GM18907 (cell line): ENCODE results near the gene AFF3.

Experiments
- ATAC-seq: cut with Tn5 transposase; IDR thresholded peaks from one replicate; pipeline ENCODE4 v1.9.1; 2021; ENCODE audit warnings: mild to moderate bottlenecking, moderate library complexity; ENCODE audit not compliant: unreplicated experiment

Gene AFF3

DNA sequence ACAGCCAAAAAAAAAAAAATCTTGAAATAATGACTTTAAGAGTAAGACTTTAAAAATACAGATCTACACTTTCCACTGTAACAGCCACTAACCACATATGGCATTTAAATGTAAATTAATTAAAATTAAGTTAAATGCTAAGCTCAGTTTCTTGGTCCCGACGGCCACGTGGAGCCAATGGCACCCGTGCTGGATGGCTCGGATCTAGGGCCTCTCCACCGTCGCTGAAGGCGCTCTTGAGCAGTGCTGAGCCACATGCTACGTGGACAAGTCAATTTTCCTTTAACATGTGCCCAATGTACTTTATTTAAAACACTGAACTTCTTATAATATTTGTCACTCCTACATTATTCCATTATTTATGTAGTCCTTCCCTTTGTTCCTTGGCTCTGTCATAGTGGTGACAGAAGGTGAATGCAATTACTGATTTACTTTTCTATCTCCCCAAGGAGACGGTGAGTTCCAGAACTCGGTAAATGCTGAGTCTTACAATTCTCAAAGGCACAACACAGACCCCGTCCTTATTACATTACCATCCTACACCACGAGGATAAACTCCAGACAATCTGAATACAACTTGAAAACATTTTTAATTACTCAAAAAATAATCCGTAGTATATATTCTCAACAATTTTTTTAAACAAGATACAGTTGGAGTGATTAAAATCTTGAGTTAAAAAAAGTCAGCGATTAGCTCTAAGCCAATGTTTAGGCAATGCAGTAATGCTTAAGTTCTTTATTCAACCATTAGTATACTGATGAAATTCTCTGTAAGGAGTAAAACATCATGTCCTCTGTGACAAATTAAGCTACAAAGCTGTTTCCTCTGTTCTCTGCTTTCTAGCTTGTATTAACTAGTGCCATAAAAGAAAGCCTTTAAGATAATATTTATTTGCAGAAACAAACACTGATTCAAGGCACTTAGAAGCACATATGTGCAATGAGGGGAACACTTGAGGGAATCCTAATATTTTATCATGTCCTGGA is 95.1 kb downstream of the AFF3 start:
- ATAC-seq = no peak

DNA sequence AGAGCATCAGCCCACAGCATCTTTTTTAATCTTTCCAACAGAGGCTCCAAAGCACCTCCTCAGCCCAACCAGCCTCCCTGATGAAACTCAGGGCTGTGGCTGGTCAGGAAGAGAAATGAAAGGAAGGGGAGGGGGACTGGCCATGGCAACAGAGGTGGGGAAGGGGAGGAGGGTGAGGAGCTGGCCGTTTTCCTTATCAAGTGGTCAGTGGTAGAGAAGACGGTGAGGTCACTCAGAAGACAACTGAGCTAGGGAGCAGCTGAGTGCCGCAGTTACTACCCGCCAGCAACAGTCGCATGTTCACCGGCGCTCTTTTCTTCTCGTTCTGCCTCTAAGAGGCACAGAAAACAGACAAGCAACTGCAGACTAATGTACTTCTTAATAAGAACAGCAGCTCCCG is 97.4 kb downstream of the AFF3 start:
- ATAC-seq = no peak

DNA sequence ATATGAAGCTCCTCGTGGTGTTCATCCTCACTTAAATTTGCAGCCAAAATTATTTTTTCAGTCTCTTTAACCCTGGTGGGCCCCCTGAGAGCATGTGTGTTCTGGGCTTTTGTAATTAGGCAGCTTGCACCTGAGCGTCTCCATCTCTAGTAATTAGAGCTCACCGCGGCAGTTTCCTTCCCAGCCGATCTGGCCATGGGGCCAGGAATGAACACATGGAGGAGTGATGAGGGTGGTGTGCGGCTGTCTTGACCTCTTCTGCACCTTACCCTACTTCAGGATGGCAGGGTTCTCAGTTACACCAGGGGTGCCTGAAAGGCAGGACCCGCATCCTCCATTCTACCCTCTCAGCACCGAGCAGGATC is 98.5 kb downstream of the AFF3 start:
- ATAC-seq = no peak

DNA sequence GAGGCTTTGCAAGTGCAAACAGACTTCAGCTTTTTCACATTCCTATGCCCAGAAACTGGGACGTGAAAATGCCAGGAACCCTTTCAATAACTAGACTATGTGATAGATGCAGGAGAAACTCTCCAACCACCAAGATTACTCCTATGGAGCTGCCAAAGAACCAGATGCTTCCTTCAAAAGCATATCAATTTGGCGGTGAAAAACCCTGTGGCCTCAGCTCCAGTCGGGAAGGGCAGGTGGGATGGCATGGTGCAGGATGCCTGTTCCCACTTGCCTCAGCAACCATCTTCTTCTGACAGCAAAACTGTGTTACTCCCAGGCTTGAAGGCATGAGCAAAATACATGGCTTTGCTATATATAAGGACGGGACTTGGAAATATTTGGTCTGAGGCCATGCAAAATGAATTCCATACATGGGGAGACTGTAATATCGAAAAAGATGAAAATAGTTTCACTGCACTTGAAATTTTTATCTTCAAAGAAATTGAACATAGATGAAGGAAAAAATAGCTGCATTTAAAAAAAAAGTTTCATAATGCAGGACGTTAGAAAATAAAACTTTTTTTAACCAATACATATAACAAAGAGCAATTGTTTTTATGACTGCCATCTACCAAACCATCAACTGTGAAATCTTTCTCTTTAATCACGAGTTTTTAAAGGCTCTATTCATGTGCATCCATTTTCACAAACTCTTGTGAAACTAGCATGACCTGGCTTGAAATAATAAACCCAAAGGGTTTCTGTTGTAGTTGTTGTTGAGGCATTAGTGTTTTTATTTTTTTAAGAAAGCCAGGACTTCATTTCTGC is 99.1 kb downstream of the AFF3 start:
- ATAC-seq = no peak

DNA sequence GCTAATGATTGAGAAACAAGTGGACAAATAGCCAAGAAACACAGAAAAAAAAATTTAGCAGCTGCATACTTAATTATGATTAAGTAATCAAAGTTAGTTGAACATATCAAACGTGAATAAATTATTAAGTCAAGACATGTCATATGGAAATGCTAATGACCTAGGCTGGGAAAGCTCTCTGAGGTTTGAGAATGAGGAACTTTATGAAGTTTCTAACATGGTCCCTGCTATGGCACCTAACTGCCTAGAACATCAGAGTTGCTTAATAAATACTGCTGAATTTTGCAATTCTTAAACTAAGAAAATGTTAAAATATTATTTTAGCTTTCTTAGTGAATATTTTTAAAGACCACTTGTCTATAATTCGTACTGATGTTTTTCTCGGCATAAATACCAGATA is 99.8 kb downstream of the AFF3 start:
- no peak for ATAC-seq

DNA sequence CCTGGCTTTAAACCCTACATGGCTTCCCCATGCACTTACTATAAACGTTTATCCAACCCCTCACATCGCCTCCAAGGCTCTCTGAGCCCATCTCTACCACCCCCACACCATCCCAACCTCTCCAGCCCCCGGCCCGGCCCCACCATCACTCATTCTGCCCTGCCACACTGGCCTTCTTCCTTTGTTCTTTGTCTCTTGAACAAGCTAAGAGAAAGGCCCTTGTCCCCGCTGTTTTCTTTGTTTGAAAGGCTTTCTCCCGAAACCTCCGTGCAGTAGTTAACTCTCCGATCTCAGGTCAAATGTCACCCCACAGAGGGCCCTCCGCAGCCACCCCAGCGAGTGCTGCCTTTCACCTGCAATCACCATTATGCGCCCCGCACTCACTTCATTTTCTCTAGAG is 100.4 kb downstream of the AFF3 start:
- no peak for ATAC-seq

DNA sequence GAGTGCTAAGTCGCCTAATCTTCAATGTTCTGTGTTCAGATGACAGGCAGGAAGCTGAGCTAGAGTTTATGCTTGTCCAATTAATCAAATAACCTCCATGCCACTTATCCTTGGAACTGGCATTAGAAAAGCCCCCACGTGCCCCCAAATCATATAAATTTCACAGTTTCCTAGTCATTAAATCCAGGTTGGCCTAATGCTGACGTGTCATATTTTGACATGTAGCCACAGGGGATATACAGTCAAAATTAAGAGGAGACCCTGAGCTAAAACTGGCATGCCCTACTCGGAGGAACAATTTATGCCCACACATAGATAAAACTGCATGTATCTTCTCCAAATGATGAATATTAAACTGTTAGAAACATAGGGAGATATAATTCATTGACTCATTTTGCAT is 101.0 kb downstream of the AFF3 start:
- no peak for ATAC-seq

DNA sequence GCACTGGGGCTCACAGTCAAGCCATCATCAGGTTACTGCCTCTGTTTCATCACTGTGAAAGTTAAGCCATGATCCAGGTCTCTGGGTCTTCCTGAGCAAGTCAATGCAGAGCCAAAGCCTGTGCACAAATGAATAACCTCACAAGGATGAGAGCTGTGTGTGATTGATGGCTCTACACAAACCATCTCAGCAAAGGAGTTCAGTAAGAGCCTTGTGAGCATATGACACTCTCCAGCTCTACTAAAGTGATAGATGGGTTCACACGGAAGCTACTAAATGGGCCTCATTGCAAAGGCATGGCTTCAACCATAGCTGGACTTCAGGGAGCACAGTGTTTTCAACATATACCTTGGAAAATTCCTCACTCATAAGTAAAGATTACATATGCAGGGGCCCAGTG is 101.5 kb downstream of the AFF3 start:
- ATAC-seq = no peak

DNA sequence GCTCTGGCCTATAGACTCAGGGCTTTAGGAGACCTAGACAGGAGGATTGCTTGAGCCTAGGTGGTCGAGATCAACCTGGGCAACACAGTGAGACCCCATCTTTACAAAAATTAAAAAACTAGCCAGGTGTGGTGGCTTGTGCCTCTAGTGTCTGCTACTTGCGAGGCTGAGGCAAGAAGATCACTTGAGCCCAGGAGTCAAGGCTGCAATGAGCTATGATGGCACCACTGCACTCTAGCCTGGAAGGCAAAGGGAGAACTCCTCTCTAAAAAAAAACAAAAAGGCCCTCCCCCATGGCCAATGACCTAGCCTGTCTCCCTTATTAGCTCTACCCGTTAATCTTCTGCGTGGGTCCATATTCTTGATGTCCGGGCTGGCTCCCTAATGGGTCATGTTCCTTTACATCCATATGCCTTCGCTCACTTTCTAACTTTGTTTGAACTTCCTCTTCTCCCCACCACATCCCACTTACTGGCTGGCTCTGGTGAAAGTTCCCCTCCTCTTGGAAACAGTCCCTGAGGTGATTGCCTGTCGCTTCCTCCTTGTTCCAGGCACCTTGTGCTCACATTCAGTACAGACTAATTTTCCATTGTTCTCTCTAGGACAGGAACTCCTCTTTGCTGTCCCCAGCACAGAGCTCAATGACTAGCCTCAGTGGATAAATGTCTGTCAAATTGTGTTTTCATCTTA is 103.0 kb downstream of the AFF3 start:
- ATAC-seq = no peak

DNA sequence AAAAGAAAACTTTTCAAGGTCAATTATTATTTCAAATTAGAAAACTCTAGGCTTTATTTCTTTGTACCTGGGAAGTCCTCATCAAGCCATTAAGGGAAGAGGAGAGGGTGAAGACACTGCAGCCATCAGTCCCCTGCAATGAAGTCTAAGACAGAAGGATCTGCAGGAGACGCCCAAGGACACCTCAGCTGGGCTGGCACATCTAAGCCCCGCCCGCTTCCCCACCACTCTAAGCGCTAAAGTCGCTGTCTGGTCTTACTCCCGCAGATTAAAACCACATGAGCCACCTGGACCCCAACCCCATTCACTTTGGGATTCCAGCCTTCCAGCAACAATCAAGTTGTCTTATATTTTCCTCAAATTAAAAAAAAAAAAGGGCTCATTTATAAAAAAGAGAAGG is 104.4 kb downstream of the AFF3 start:
- no peak for ATAC-seq

DNA sequence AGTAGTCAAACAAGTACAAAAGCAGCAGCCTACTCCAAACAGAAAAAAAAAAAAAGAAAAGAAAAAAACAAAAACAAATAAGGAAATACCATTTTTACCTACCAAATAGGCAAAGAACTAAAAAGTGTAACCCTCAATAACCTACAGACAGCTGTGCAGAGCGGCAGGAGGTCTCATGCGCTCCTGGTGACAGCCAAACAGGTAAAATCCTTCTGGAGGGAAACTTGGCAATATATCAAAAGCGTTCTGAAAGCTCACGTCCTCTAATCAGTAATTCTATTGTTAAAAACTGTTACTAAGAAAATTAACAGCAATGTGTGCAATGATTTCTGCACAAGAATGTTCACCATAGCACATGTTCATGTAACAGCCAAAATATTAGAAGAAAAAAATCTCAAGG is 105.6 kb downstream of the AFF3 start:
- no peak for ATAC-seq

DNA sequence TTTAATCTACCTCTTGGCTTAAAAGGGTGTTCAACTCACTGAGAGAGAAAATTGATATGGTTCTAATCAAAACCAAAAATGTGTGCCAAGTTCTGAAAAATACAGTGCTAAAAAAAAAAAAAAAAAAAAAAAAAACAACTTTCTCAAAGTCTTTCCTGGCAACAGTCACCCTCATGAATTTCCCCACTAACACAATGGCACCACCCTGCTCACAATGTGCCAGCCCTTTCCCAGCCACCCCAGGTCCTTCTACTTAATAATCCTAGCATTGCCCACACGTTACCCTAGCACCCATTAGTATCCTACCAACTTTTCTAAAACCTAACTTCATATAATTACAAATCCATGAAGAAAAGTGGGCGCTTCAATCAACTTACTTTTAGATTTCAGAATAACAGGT is 106.4 kb downstream of the AFF3 start:
- ATAC-seq = no peak

DNA sequence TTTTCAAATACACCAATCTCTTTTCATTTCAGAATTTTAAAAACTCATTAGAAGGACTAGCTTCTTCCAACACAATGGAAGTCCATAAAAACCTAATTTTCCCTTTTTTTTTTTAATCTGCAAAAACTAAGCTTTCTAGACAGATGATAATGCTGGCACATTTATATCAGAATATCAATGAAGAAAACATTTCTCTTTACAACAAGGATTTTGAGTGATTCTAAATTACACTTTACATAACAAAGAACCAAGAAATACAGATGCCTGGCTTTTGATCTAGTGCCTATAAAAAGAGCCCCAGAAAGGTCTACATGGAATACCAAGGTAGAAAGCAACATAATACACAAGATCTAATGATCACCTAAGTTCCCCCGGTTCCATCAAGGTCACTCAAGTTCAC is 108.0 kb downstream of the AFF3 start:
- ATAC-seq = no peak

DNA sequence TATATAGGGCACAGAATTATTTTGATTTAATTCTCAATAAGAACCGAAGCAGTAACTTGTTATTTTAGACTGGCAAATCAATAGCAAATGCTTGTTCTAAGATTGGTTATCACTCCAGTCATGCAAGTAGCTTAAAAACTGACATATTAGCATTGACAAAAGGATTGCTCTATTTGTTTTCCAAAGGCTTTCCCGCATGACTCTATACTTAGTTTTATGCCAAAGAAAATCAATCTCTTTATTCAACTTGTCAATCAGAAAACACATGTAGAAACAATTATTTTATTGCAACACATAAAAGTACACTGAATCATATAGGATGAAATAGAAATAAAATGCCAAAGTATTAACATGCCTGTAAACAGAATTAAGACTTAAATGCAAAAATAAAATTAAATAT is 108.4 kb downstream of the AFF3 start:
- no peak for ATAC-seq

DNA sequence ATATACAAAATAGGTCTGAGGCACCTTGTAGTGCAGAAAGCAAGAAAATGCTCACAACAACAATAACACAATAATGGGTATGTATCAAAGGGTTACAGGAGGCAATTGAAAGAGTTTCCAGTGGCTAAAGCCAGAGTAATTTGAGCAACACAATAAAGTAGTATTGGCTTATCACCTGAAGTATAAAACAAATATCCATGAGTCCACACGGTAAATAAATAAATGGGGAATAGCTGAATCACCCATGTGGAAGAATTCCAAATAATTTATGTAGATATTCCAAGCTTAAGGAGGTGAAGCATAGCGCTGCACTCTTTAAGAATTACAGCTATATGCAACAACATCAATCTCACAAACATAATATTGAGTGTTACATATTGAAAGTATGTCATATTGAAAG is 110.8 kb downstream of the AFF3 start:
- no peak for ATAC-seq

DNA sequence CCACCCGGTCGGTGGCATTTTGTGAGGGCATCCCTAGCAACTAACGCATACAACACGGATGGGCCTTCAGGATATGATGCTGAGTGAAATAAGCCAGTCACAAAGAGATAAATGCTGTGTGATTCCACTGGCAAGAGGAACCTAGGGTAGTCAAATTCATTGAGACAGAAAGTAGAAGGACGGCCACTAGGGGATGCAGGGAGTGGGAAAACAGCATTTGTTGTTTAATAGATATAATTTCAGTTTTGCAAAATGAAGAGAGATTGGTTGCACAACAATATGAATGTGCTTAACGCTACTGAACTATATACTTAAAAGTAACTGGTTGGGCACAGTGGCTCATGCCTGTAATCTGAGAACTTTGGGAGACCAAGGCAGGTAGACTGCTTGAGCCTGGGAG is 112.9 kb downstream of the AFF3 start:
- no peak for ATAC-seq

DNA sequence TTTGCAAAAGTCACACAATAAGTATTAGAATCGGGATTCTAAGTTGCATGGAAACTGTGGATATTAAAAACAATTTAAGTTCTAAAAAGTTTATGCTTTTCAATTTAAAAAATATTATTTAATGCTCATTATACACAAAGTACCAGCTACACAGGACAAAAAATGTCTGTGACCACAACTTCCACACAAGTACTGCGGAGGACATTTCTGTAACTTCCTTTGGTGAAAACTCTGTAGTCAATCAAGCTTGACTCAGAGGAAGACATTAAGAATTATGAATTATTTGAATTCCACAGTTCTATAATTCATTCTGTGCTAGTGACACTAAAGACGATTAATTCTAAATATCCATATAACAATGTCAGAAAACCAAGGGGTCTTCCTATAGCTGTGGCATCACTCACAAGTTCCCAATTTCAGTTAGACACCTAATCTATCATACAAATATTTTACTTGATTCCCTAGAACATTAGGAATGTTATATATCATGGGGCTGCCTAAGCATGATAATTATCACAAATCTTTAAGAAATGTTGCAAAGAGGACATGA is 120.5 kb downstream of the AFF3 start:
- ATAC-seq = no peak

DNA sequence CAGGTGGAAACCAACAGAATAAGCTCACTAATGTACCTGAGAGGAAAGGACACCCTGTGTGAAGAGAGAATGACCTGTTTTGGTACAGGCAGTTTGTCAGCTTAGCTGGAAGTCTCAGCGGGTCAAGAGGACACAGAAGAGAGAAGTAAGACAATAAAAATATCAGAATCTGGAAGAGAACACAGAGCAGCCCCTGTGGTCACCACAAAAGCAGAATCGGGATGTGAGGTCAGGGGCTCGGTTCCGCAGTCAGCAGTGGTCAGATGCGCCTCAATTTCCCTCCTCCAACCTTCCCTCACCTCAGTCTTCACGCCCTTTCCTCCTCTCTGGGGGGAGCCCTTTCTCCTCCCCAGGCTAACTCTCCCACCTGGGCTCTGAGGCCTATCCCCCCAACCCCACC is 122.9 kb downstream of the AFF3 start:
- no peak for ATAC-seq

DNA sequence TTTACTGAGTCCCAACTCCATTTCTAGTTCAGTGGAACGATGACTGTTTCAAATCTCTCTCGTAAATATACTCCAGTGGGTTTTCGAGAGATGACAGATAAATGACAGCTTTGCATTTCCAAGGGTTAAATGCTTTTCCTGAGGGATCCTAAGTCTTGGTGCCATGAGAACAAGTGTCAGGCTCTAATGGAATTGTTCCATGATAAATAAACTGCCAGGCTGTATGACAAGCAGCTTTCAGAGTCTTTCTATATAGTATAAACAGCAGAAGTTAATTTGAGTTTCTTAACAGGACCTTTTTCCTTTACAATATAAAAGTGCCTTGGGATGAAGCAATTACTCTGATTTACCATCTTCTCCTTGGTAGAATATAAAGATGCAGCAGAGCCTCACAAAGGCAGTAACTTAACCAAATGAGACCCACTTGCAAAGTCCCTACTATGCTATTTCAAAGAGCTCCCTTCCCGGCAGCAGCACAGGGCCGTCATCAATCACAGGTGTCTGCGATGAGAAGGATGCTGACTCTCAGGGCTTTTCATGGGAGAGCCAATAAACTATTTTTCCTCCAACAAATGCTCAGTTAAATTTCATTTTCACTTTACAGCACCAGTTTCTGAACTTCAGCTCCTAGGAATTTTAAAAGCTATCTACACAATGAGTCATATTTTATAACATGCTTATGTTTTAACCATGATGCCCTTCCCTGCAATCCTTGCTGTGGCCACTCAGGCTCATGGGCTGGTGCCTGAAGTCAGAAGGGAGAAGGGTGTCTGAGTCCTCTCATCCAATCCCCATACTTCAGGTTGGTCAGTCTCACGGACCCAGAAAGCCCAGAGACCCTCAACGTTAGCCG is 123.8 kb downstream of the AFF3 start:
- ATAC-seq = no peak

DNA sequence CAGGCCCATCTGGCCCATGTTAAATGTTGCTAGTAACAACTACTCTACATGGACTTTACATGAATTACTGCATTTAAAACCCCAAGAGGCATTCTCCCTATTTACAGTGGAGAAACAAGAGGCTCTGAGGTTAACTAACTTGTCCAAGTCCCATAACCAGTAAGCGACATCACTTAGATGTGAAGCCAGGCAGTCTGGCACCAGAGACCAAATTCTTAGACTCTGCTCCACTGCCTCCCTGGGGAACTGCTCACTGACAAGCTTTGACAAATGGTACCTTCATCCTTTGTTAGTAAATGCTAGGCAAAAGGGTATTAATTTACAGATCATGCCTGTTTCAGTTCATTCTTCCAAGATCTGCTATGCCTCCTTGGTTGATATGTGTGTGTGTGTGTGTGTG is 124.8 kb downstream of the AFF3 start:
- no peak for ATAC-seq
